GM19023 (cell line): ENCODE data around the gene NCKIPSD.

Experiments
- ATAC-seq: cut with Tn5 transposase; IDR thresholded peaks from one replicate; pipeline ENCODE4 v1.9.1; 2021; ENCODE audit warnings: mild to moderate bottlenecking, moderate library complexity; ENCODE audit not compliant: unreplicated experiment

NCKIPSD gene

GRCh38 chr3:48625600-48625999, 60.1 kb downstream of the NCKIPSD start:
- ATAC-seq = no peak

- ATAC-seq = no peak
Measured at GRCh38 chr3:48624767-48625166, 60.9 kb downstream of the NCKIPSD start.

GRCh38 chr3:48623851-48624547, 61.7 kb downstream of the NCKIPSD start:
- ATAC-seq = no peak
